Fibroblast of lung (primary cell): ENCODE measurements around the gene ZNF626.

Experiments used
- CTCF ChIP-seq, 2 donors: IDR thresholded peaks in 1 of 2; conservative IDR thresholded peaks in 1 of 2; 1 replicate in 1 of 2; 2 replicates in 1 of 2; pipeline ENCODE4 v1.5.1; 2011 to 2012; ENCODE audit warnings: low read length in 2 of 2, control low read depth in 1 of 2, inconsistent platforms in 1 of 2, low read depth in 1 of 2, mild to moderate bottlenecking in 1 of 2
- EZH2 ChIP-seq: IDR thresholded peaks from 2 replicates; pipeline ENCODE4 v1.5.1; 2012; ENCODE audit warnings: low read length, control low read depth, mild to moderate bottlenecking; ENCODE audit errors: missing control alignments

- TF ChIP-seq CTCF (conservative IDR thresholded peaks at IDR 0.05 in 1 of 2, IDR thresholded peaks at IDR 0.05 in 1 of 2; ENCODE audit: low read depth in 1 of 2, low read length in 2 of 2), result no peak
- no peak for TF ChIP-seq EZH2
These were observed 1.2 kb upstream of the ZNF626 start for GRCh38 chr19:20662421-20663105.
